Astrocyte (in vitro differentiated cells and primary cell): ENCODE measurements around the gene KRTAP5-6. TPM values are rescaled to one million over a fixed set of nuclear protein-coding genes. Genes with fewer than 3 reads are reported as not detected.
"Not testable (repeated sequence)": the region's sequence is repeated elsewhere in the genome, so short reads cannot be mapped to it uniquely, and the experiment has no call there.

Source experiments
- DNase-seq: peaks from one replicate; pipeline ENCODE4 v3.0.0-alpha.2; 2010; ENCODE audit warnings: low read depth
- FAIRE-seq: peaks from 2 replicates; lab custom pipeline; 2011; peaks lifted over from hg19 to GRCh38; lab: Jason Lieb, UNC
- H2AFZ ChIP-seq: 2 replicates; pipeline ENCODE4 v1.6.0; 2012; ENCODE audit warnings: low read depth, low read length, inconsistent platforms
- H3K27ac ChIP-seq: 2 replicates; pipeline ENCODE4 v1.5.1; 2011; ENCODE audit warnings: low read depth, low read length, inconsistent platforms
- H3K27me3 ChIP-seq: 2 replicates; pipeline ENCODE4 v1.6.0; 2011; ENCODE audit warnings: low read length, inconsistent platforms; ENCODE audit not compliant: insufficient read depth
- H3K36me3 ChIP-seq: 2 replicates; pipeline ENCODE4 v1.5.1; 2011; ENCODE audit warnings: low read length, inconsistent platforms; ENCODE audit not compliant: insufficient read depth
- H3K4me1 ChIP-seq: 2 replicates; pipeline ENCODE4 v1.5.1; 2011; ENCODE audit warnings: low read length, inconsistent platforms; ENCODE audit not compliant: insufficient read depth
- H3K4me2 ChIP-seq: 2 replicates; pipeline ENCODE4 v1.6.0; 2012; ENCODE audit warnings: low read length, inconsistent platforms
- H3K4me3 ChIP-seq: 2 replicates; pipeline ENCODE4 v1.5.1; 2011; ENCODE audit warnings: low read depth, mild to moderate bottlenecking, low read length, inconsistent platforms; ENCODE audit not compliant: insufficient read depth
- H3K79me2 ChIP-seq: 2 replicates; pipeline ENCODE4 v1.6.0; 2012; ENCODE audit warnings: mild to moderate bottlenecking, low read length, inconsistent platforms; ENCODE audit not compliant: insufficient read depth
- H3K9ac ChIP-seq: 2 replicates; pipeline ENCODE4 v1.6.0; 2012; ENCODE audit warnings: mild to moderate bottlenecking, low read length, inconsistent platforms
- H3K9me3 ChIP-seq: 2 replicates; pipeline ENCODE4 v1.5.1; 2012; ENCODE audit warnings: low read depth, mild to moderate bottlenecking, low read length, inconsistent platforms; ENCODE audit not compliant: insufficient read depth
- H4K20me1 ChIP-seq: 2 replicates; pipeline ENCODE4 v1.6.0; 2012; ENCODE audit warnings: low read length, inconsistent platforms; ENCODE audit not compliant: insufficient read depth
- H3K27ac Mint-ChIP-seq: one replicate; pipeline ENCODE4 v1.8.0; 2021; ENCODE audit warnings: mild to moderate bottlenecking, mixed read lengths; ENCODE audit not compliant: unreplicated experiment
- H3K27me3 Mint-ChIP-seq: one replicate; pipeline ENCODE4 v1.8.0; 2021; ENCODE audit warnings: low read depth, mixed read lengths; ENCODE audit not compliant: unreplicated experiment
- H3K36me3 Mint-ChIP-seq: one replicate; pipeline ENCODE4 v1.8.0; 2021; ENCODE audit warnings: low read depth, mixed read lengths; ENCODE audit not compliant: unreplicated experiment
- H3K4me1 Mint-ChIP-seq: one replicate; pipeline ENCODE4 v1.8.0; 2021; ENCODE audit warnings: low read depth, mixed read lengths; ENCODE audit not compliant: unreplicated experiment
- H3K4me3 Mint-ChIP-seq: one replicate; pipeline ENCODE4 v1.8.0; 2021; ENCODE audit warnings: mild to moderate bottlenecking, moderate library complexity, mixed read lengths; ENCODE audit not compliant: unreplicated experiment
- H3K9me3 Mint-ChIP-seq: one replicate; pipeline ENCODE4 v1.8.0; 2021; ENCODE audit warnings: mild to moderate bottlenecking, mixed read lengths; ENCODE audit not compliant: unreplicated experiment
- CTCF ChIP-seq: IDR thresholded peaks from 2 replicates; pipeline ENCODE4 v1.5.1; 2011; ENCODE audit warnings: low read depth, mild to moderate bottlenecking, inconsistent platforms, low read length, moderate library complexity; ENCODE audit not compliant: insufficient read depth
- EZH2 ChIP-seq: IDR thresholded peaks from 2 replicates; pipeline ENCODE4 v1.6.1; 2012; ENCODE audit warnings: mild to moderate bottlenecking, low read length, inconsistent platforms; ENCODE audit not compliant: insufficient read depth
- total RNA-seq: library from RNA; stranded (reverse); gene quantifications from 2 replicates; pipeline ENCODE4 v1.2.1, GENCODE V29; 2021

Gene KRTAP5-6
- total RNA-seq, 1 donor from 2014 or later, result not detected

GRCh38 chr11:1668911-1669473, 28.0 kb upstream of the KRTAP5-6 start:
- H3K4me2 ChIP-seq, result no peak overlapping the region
- FAIRE-seq, result no peak

GRCh38 chr11:1669546-1670218, 27.3 kb upstream of the KRTAP5-6 start:
- Histone ChIP-seq H4K20me1 (no peaks in the 10 kb centered on the region), H3K27me3 (peaks cover 32% of the 10 kb centered on the region), H3K9ac (no peak overlapping the region), H2AFZ (no peak overlapping the region), H3K4me3 (no peak overlapping the region), H3K4me2 (no peak overlapping the region), H3K27ac (no peak overlapping the region), H3K79me2 (no peaks in the 10 kb centered on the region), H3K4me1 (no peaks in the 10 kb centered on the region), H3K9me3 (peaks cover 3% of the 10 kb centered on the region), H3K36me3 (no peaks in the 10 kb centered on the region)
- Mint-ChIP-seq H3K27me3 (peaks cover 65% of the 10 kb centered on the region), H3K9me3 (no peaks in the 10 kb centered on the region), H3K36me3 (no peaks in the 10 kb centered on the region), H3K4me3 (no peak overlapping the region), H3K27ac (no peak overlapping the region), H3K4me1 (no peaks in the 10 kb centered on the region)
- FAIRE-seq, result no peak
- no peak for TF ChIP-seq CTCF
- TF ChIP-seq EZH2, result no peak
- DNase-seq, result no peak

More at GRCh38 chr11:1668911-1669473, 28.0 kb upstream of the KRTAP5-6 start:
- Histone ChIP-seq H3K4me3 (no peak overlapping the region), H3K4me1 (no peaks in the 10 kb centered on the region), H2AFZ (no peak overlapping the region), H3K27ac (no peak overlapping the region), H4K20me1 (no peaks in the 10 kb centered on the region), H3K79me2 (no peaks in the 10 kb centered on the region), H3K9ac (no peak overlapping the region), H3K36me3 (no peaks in the 10 kb centered on the region), H3K9me3 (peaks cover 3% of the 10 kb centered on the region), H3K27me3 (peaks cover 25% of the 10 kb centered on the region)
- no peak overlapping the region for H3K27ac Mint-ChIP-seq
- no peak overlapping the region for H3K4me3 Mint-ChIP-seq
- H3K36me3 Mint-ChIP-seq, result no peaks in the 10 kb centered on the region
- no peaks in the 10 kb centered on the region for H3K4me1 Mint-ChIP-seq
- peaks cover 59% of the 10 kb centered on the region for H3K27me3 Mint-ChIP-seq
- H3K9me3 Mint-ChIP-seq, result no peaks in the 10 kb centered on the region
- TF ChIP-seq EZH2 (no peak), CTCF (no peak)
- no peak for DNase-seq

GRCh38 chr11:1670457-1670856, 26.5 kb upstream of the KRTAP5-6 start:
- H3K27me3 Mint-ChIP-seq, result peaks cover 68% of the 10 kb centered on the region
- H3K9ac ChIP-seq, H3K27ac Mint-ChIP-seq, DNase-seq, H3K4me2 ChIP-seq, H2AFZ ChIP-seq, H3K4me3 ChIP-seq, H3K79me2 ChIP-seq, H4K20me1 ChIP-seq, H3K9me3 Mint-ChIP-seq, H3K4me1 Mint-ChIP-seq, H3K4me1 ChIP-seq, FAIRE-seq, H3K9me3 ChIP-seq, H3K27ac ChIP-seq, H3K36me3 ChIP-seq, H3K36me3 Mint-ChIP-seq, H3K4me3 Mint-ChIP-seq: not testable (repeated sequence)
- peaks cover 40% of the 10 kb centered on the region for H3K27me3 ChIP-seq
